K562 (cell line): ENCODE results near the gene TMIGD1. TPM values are rescaled to one million over a fixed set of nuclear protein-coding genes. Genes with fewer than 3 reads are reported as not detected.

Experiments
- BRF2 ChIP-seq: IDR thresholded peaks from 3 replicates; pipeline ENCODE4 v1.6.1; 2011; ENCODE audit warnings: borderline replicate concordance, mild to moderate bottlenecking; ENCODE audit not compliant: insufficient read length, insufficient read depth
- CHAMP1 ChIP-seq: fragments of 450-650 bp; IDR thresholded peaks from 2 replicates; pipeline ENCODE4 v1.6.1; 2016; ENCODE audit warnings: mild to moderate bottlenecking
- CREM ChIP-seq: IDR thresholded peaks from 2 replicates; pipeline ENCODE4 v1.6.1; 2014; ENCODE audit warnings: antibody characterized with exemption, low read depth
- ETV5 ChIP-seq: sonication (generic); formaldehyde crosslinking; IDR thresholded peaks from 2 replicates; pipeline ENCODE4 v1.4.0; 2020; ENCODE audit warnings: low read depth, mild to moderate bottlenecking, missing genetic modification reagents
- GTF2A2 ChIP-seq: IDR thresholded peaks from 2 replicates; pipeline ENCODE4 v1.6.1; 2016; ENCODE audit warnings: mild to moderate bottlenecking, missing genetic modification characterization, missing compliant biosample characterization
- HINFP ChIP-seq: fragments of 450-650 bp; conservative IDR thresholded peaks from 2 replicates; pipeline ENCODE4 v1.6.1; 2016; ENCODE audit warnings: missing genetic modification characterization, low read depth, mild to moderate bottlenecking, control low read depth, missing compliant biosample characterization
- MAFF ChIP-seq: IDR thresholded peaks from 2 replicates; pipeline ENCODE4 v1.6.1; 2012; ENCODE audit warnings: low read length, improper control_type of control experiment
- MIER1 ChIP-seq: fragments of 450-650 bp; IDR thresholded peaks from 2 replicates; pipeline ENCODE4 v1.6.1; 2016; ENCODE audit warnings: antibody characterized with exemption, mild to moderate bottlenecking, low read depth
- MYC ChIP-seq, 2 experiments: fragments of 250-450 bp in 1 of 2; sonication (Bioruptor Pico) in 1 of 2; IDR thresholded peaks; 2 replicates each; pipeline versions ENCODE4 v1.5.1 to v1.6.1; 2012 to 2021; ENCODE audit warnings: low read depth in 2 of 2, borderline replicate concordance in 1 of 2, improper control_type of control experiment in 1 of 2, low read length in 1 of 2, mild to moderate bottlenecking in 1 of 2, moderate library complexity in 1 of 2
- NCOA1 ChIP-seq: fragments of 450-650 bp; IDR thresholded peaks from 2 replicates; pipeline ENCODE4 v1.6.1; 2016; ENCODE audit warnings: low read depth
- SFPQ ChIP-seq: fragments of 200-400 bp; formaldehyde crosslinking; IDR thresholded peaks from 2 replicates; pipeline ENCODE4 v1.6.1; 2017; ENCODE audit warnings: mild to moderate bottlenecking, low read depth, low read length, moderate library complexity
- SNIP1 ChIP-seq: fragments of 450-650 bp; IDR thresholded peaks from 2 replicates; pipeline ENCODE4 v1.7.1; 2017; ENCODE audit warnings: low read depth, mild to moderate bottlenecking
- SPI1 ChIP-seq: IDR thresholded peaks from 2 replicates; pipeline ENCODE4 v1.6.1; 2011; ENCODE audit warnings: low read depth, low read length, control low read depth, borderline replicate concordance
- TAF1 ChIP-seq: IDR thresholded peaks from 2 replicates; pipeline ENCODE4 v1.6.1; 2011; ENCODE audit warnings: mild to moderate bottlenecking, low read length, moderate library complexity; ENCODE audit not compliant: insufficient read depth, control insufficient read depth, severe bottlenecking; ENCODE audit errors: extremely low read depth
- TCF7L2 ChIP-seq: fragments of 150-350 bp; IDR thresholded peaks from 2 replicates; pipeline ENCODE4 v1.6.1; 2016; ENCODE audit warnings: low read depth, mild to moderate bottlenecking, low read length, moderate library complexity
- TEAD1 ChIP-seq, 2 experiments: fragments of 450-650 bp in 1 of 2; sonication (generic) in 1 of 2; formaldehyde crosslinking; IDR thresholded peaks; 2 replicates each; pipeline versions ENCODE4 v1.4.0 to v1.8.0; 2020 to 2022; ENCODE audit warnings: mild to moderate bottlenecking in 2 of 2, missing genetic modification reagents in 1 of 2
- ZNF717 ChIP-seq: fragments of 250-450 bp; sonication (Bioruptor Pico); IDR thresholded peaks from 2 replicates; pipeline ENCODE4 v1.5.0; 2021
- ZNF764 ChIP-seq: fragments of 250-450 bp; sonication (Bioruptor Pico); IDR thresholded peaks from 2 replicates; pipeline ENCODE4 v1.4.0; 2020; ENCODE audit warnings: low read depth, mild to moderate bottlenecking, moderate library complexity
- ZNF79 ChIP-seq: fragments of 250-450 bp; sonication (Bioruptor Pico); IDR thresholded peaks from 2 replicates; pipeline ENCODE4 v1.4.0; 2020; ENCODE audit warnings: low read depth, mild to moderate bottlenecking, moderate library complexity
- polyA plus RNA-seq, 8 experiments: library from polyadenylated mRNA; depleted of rRNA in 4 of 8; stranded (reverse) in 5 of 8; unstranded in 3 of 8; fragments of >200 nt; fragmentation: Nextera tagmentation in 2 of 8; fragmentation: Illumina TruSeq in 1 of 8; extraction: Ambion mirVana in 2 of 8; extraction: Trizol in 1 of 8; gene quantifications; 2 replicates each; pipeline versions ENCODE4 v1.2.1 to v1.2.3, GENCODE V29; 2011 to 2014; ENCODE audit warnings: inconsistent platforms in 1 of 8, missing spikeins in 1 of 8
- total RNA-seq, 7 experiments: library from RNA; depleted of rRNA in 6 of 7; stranded (reverse); fragments of >200 nt in 6 of 7; fragmentation: Illumina TruSeq in 2 of 7; extraction: Trizol in 2 of 7; gene quantifications; 2 replicates each; pipeline versions ENCODE4 v1.2.1 to v1.2.3, GENCODE V29; 2011 to 2021; ENCODE audit warnings: low replicate concordance in 1 of 7
- TF ChIP-seq, protein P1 (sequence below), 2 experiments: fragments of 250-450 bp in 1 of 2; fragments of 450-650 bp in 1 of 2; sonication (Bioruptor Pico) in 1 of 2; IDR thresholded peaks; 2 replicates each; pipeline versions ENCODE4 v1.6.1 to v1.8.0; 2016 to 2021; ENCODE audit warnings: mild to moderate bottlenecking in 2 of 2, moderate library complexity in 2 of 2, missing compliant biosample characterization in 1 of 2, missing genetic modification characterization in 1 of 2

The TMIGD1 gene
- total and polyA plus RNA-seq, 9 of the 15 experiments (the other 6 are each of a cell fraction or from before 2014, with no cell fraction given): not detected

DNA sequence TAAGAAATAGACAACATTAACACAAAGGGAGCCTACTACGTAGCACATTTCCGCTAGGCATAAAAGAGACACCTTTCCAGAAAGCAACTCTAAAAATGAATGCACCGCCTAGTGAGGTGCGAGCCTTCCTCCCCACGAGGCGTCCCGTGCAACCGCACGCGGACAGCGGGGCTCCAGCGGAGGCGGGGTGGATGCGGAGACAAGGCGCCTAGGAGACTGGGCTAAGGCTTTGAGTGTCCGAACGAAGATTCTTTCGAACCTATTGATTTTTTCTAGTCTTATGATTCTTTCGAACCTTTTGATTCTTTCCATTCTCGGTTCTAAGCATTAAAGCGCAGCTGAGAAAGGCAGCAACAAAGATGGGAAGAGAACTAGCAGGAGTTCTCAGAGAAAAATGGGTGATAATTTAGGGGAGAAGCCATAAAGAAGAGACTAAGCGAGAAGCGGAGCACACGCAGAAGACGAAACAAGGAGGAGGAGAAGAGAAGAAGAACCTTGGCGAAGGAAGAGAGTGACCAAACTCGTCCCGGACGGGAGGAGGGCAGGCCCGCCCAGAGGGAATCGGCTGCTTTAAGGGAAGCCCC lies 44.5 kb upstream of the TMIGD1 start (continued):
- TF ChIP-seq MYC (IDR thresholded peaks at IDR 0.05; ENCODE audit: low read depth, low read length): no peak
- no peak for TF ChIP-seq MYC (CRISPR knock-in tag; IDR thresholded peaks at IDR 0.05; ENCODE audit: borderline replicate concordance, low read depth)
- TF ChIP-seq SFPQ: no peak
- no peak for TF ChIP-seq TEAD1 (CRISPR knock-in tag; IDR thresholded peaks at IDR 0.05)
- no peak for TF ChIP-seq TAF1
- no peak for TF ChIP-seq SPI1
- TF ChIP-seq MAFF: no peak
- TF ChIP-seq NCOA1: no peak
- no peak for TF ChIP-seq TCF7L2
- no peak for TF ChIP-seq ZNF764 (CRISPR knock-in tag)
- TF ChIP-seq CREM: no peak
- TF ChIP-seq, protein P1, sequence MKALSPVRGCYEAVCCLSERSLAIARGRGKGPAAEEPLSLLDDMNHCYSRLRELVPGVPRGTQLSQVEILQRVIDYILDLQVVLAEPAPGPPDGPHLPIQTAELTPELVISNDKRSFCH (CRISPR knock-in tag; IDR thresholded peaks at IDR 0.05): no peak
- TF ChIP-seq, protein P1 (tag; IDR thresholded peaks at IDR 0.05): no peak
- TF ChIP-seq ZNF79 (CRISPR knock-in tag): no peak
- no peak for TF ChIP-seq ZNF717
- TF ChIP-seq ETV5 (CRISPR knock-in tag): no peak
- 0 out of 2 replicates have a peak, but pooled peaks have one; percentile 23 for TF ChIP-seq MIER1
- peak; percentile 85 for TF ChIP-seq SNIP1
- no peak for TF ChIP-seq GTF2A2 (tag)
- TF ChIP-seq CHAMP1: peak; percentile 74
- TF ChIP-seq HINFP (tag): 0 out of 2 replicates have a peak, but pooled peaks have one; percentile 19
- no peak for TF ChIP-seq BRF2
